K562 treated with DMSO at 1 percent for 12 hours (cell line): Measurements from ENCODE around the gene ZIC2. TPM values are rescaled to one million over a fixed set of nuclear protein-coding genes. Genes with fewer than 3 reads are reported as not detected.

ENCODE experiments used
- total RNA-seq: library from RNA; unstranded; fragments of 300-600 nt; gene quantifications from 2 replicates; pipeline ENCODE4 v1.2.3, GENCODE V29; 2022; ENCODE audit not compliant: insufficient read depth

The ZIC2 gene
- total RNA-seq: 2.9 and 5.0 TPM in 2 replicates

GRCh38 chr13:99981735-99982035, at the start of gene ZIC2:
Gene ZIC2, plus strand, starts transcription at chr13:99981784. Its CDS starts 281 bp downstream, at chr13:99982065.

GRCh38 chr13:99971576-99972189, 9.9 kb upstream of the ZIC2 start, which contains the start of gene ZIC5:
Gene ZIC5, minus strand, starts transcription at chr13:99971767. Its CDS starts 164 bp downstream, at chr13:99971603.

Other genes with a start within 250 kb of the ZIC2 start
- 0.16 and 0.25 TPM in 2 replicates for gene ZIC5, start 10.0 kb upstream of the ZIC2 start, total RNA-seq
- 6.7 and 9.3 TPM in 2 replicates for gene PCCA, start 107.3 kb downstream of the ZIC2 start, total RNA-seq